Common myeloid progenitor, CD34-positive (primary cell): Measurements from ENCODE around the gene MARCHF3.

ENCODE experiments used
- CTCF ChIA-PET: fragments of 350-600 bp; sonication (Branson Sonifier 250); formaldehyde crosslinking; loops from one replicate; lab custom pipeline; 2021; ENCODE audit warnings: antibody characterized with exemption; lab: Charles Lee
- POLR2A ChIA-PET: fragments of 350-600 bp; sonication (Branson Sonifier 250); formaldehyde crosslinking; loops from one replicate; lab custom pipeline; 2021; ENCODE audit warnings: antibody characterized with exemption; lab: Charles Lee
- DNase-seq, 3 donors: peaks; one replicate each; pipeline versions ENCODE4 v3.0.0 to v3.0.0-alpha.2; 2013
- H3K27ac ChIP-seq, 2 experiments: 1 replicate in 1 of 2; 2 replicates in 1 of 2; pipeline ENCODE4 v1.7.0; 2013; ENCODE audit warnings: inconsistent platforms in 2 of 2, low read length in 2 of 2, mild to moderate bottlenecking in 2 of 2, low read depth in 1 of 2, moderate library complexity in 1 of 2; ENCODE audit not compliant: severe bottlenecking in 2 of 2, insufficient read depth in 1 of 2, poor library complexity in 1 of 2
- H3K27me3 ChIP-seq, 5 experiments: replicated peaks in 2 of 5; 1 replicate in 3 of 5; 2 replicates in 2 of 5; pipeline versions ENCODE4 v1.6.1 to v1.7.0; 2013; ENCODE audit warnings: low read length in 4 of 5, mild to moderate bottlenecking in 2 of 5, moderate library complexity in 2 of 5, inconsistent platforms in 1 of 5; ENCODE audit not compliant: insufficient read depth in 5 of 5, control insufficient read depth in 4 of 5
- H3K36me3 ChIP-seq, 4 experiments: 1 replicate in 2 of 4; 2 replicates in 2 of 4; pipeline versions ENCODE4 v1.6.1 to v1.7.0; 2013; ENCODE audit warnings: low read length in 3 of 4, control low read depth in 1 of 4, mild to moderate bottlenecking in 1 of 4; ENCODE audit not compliant: control insufficient read depth in 4 of 4, insufficient read depth in 4 of 4
- H3K4me1 ChIP-seq, 4 experiments: 1 replicate in 3 of 4; 2 replicates in 1 of 4; pipeline versions ENCODE4 v1.6.1 to v1.7.1; 2013; ENCODE audit warnings: low read length in 3 of 4, mild to moderate bottlenecking in 3 of 4, control low read depth in 1 of 4, inconsistent platforms in 1 of 4, moderate library complexity in 1 of 4; ENCODE audit not compliant: control insufficient read depth in 4 of 4, insufficient read depth in 4 of 4; ENCODE audit errors: control extremely low read depth in 1 of 4
- H3K4me3 ChIP-seq, 7 experiments: 1 replicate in 4 of 7; 2 replicates in 3 of 7; pipeline versions ENCODE4 v1.5.1 to v1.7.0; 2013; ENCODE audit warnings: mild to moderate bottlenecking in 7 of 7, low read length in 6 of 7, moderate library complexity in 6 of 7, inconsistent platforms in 2 of 7, low read depth in 2 of 7, control low read depth in 1 of 7; ENCODE audit not compliant: insufficient read depth in 4 of 7, control insufficient read depth in 1 of 7; ENCODE audit errors: extremely low read depth in 1 of 7
- H3K9me3 ChIP-seq, 5 experiments: 1 replicate in 4 of 5; 2 replicates in 1 of 5; pipeline versions ENCODE4 v1.6.1 to v1.7.1; 2013; ENCODE audit warnings: low read length in 4 of 5, mild to moderate bottlenecking in 2 of 5, inconsistent platforms in 1 of 5, low read depth in 1 of 5, moderate library complexity in 1 of 5; ENCODE audit not compliant: control insufficient read depth in 4 of 5, insufficient read depth in 2 of 5; ENCODE audit errors: control extremely low read depth in 1 of 5
- WGBS: methylation state at CpG from one replicate; pipeline ENCODE4 v1.1.5; 2013; ENCODE audit not compliant: insufficient coverage; 5-methylcytosine and 5-hydroxymethylcytosine counted together

The MARCHF3 gene

GRCh38 chr5:126984632-126985031 lies 45.7 kb downstream of the MARCHF3 start:
- WGBS: 67% methylated on average over 1 of the region's 2 CpGs
- POLR2A ChIA-PET: no interaction called here
- no peaks in the 10 kb centered on the region for H3K36me3 ChIP-seq
- H3K27me3 ChIP-seq: no peaks in the 10 kb centered on the region
- H3K27ac ChIP-seq: no peak overlapping the region
- CTCF ChIA-PET: no interaction called here
- H3K9me3 ChIP-seq: no peaks in the 10 kb centered on the region
- DNase-seq: no peak
- no peak overlapping the region for H3K4me3 ChIP-seq
- H3K4me1 ChIP-seq: peaks cover 0 to 40% (median 24%) of the 10 kb centered on the region in 4 experiments

- DNase-seq: no peak
- 100% methylated on average over 1 of the region's 2 CpGs for WGBS
- Histone ChIP-seq H3K4me3 (no peak overlapping the region), H3K36me3 (no peaks in the 10 kb centered on the region), H3K27ac (no peak overlapping the region), H3K27me3 (no peaks in the 10 kb centered on the region), H3K9me3 (no peaks in the 10 kb centered on the region), H3K4me1 (peaks cover 0 to 32% (median 18%) of the 10 kb centered on the region in 4 experiments)
- ChIA-PET POLR2A (no interaction called here), CTCF (interaction anchor here (1.4 kb wide), 1 partner anchor 45 kb away, joined by 3 read pairs; no protein-coding TSS in a partner anchor)
Measured at GRCh38 chr5:126983874-126984266, 46.5 kb downstream of the MARCHF3 start.

GRCh38 chr5:126982926-126983873 lies 47.2 kb downstream of the MARCHF3 start:
- no peak overlapping the region for H3K4me3 ChIP-seq
- no peaks in the 10 kb centered on the region for H3K9me3 ChIP-seq
- peaks cover 0 to 25% (median 13%) of the 10 kb centered on the region in 4 experiments for H3K4me1 ChIP-seq
- WGBS: 91% methylated on average over 7 of the region's 12 CpGs
- H3K27me3 ChIP-seq: no peaks in the 10 kb centered on the region
- no peak for DNase-seq
- H3K36me3 ChIP-seq: no peaks in the 10 kb centered on the region
- no peak overlapping the region for H3K27ac ChIP-seq
- POLR2A ChIA-PET: no interaction called here
- CTCF ChIA-PET: interaction anchor here (0.8 to 1.4 kb wide), 4 partner anchors 11 to 46 kb away, joined by 3 to 4 read pairs (median 3); no protein-coding TSS in a partner anchor

GRCh38 chr5:126982202-126982601 lies 48.2 kb downstream of the MARCHF3 start:
- Histone ChIP-seq H3K4me1 (peaks cover 0 to 19% (median 9%) of the 10 kb centered on the region in 4 experiments), H3K36me3 (no peaks in the 10 kb centered on the region), H3K4me3 (no peak overlapping the region), H3K27me3 (no peaks in the 10 kb centered on the region), H3K27ac (no peak overlapping the region), H3K9me3 (no peaks in the 10 kb centered on the region)
- 80% methylated on average over 1 of the region's 1 CpG for WGBS
- ChIA-PET CTCF (interaction anchor here (0.8 to 1.3 kb wide), 4 partner anchors 10 to 44 kb away, joined by 3 to 4 read pairs (median 3); no protein-coding TSS in a partner anchor), POLR2A (no interaction called here)
- no peak for DNase-seq

- ChIA-PET CTCF (interaction anchor here (1.1 to 1.2 kb wide), 2 partner anchors 12 to 44 kb away, joined by 3 read pairs; no protein-coding TSS in a partner anchor), POLR2A (no interaction called here)
- no peak for DNase-seq
- Histone ChIP-seq H3K27me3 (no peaks in the 10 kb centered on the region), H3K27ac (no peak overlapping the region), H3K9me3 (no peaks in the 10 kb centered on the region), H3K4me1 (peaks cover 0 to 22% (median 10%) of the 10 kb centered on the region in 4 experiments), H3K4me3 (no peak overlapping the region), H3K36me3 (no peaks in the 10 kb centered on the region)
- WGBS: no CpG with 5 or more reads among the region's 1 CpG
Measured at GRCh38 chr5:126981701-126982100, 48.7 kb downstream of the MARCHF3 start.

- ChIA-PET POLR2A (no interaction called here), CTCF (interaction anchor here (1.1 kb wide), 1 partner anchor 43 kb away, joined by 3 read pairs; no protein-coding TSS in a partner anchor)
- Histone ChIP-seq H3K9me3 (no peaks in the 10 kb centered on the region), H3K27me3 (no peaks in the 10 kb centered on the region), H3K36me3 (no peaks in the 10 kb centered on the region), H3K27ac (no peak overlapping the region), H3K4me3 (no peak overlapping the region), H3K4me1 (peaks cover 1 to 26% (median 13%) of the 10 kb centered on the region in 4 experiments)
- no peak for DNase-seq
- 100% methylated on average over 1 of the region's 2 CpGs for WGBS
Measured at GRCh38 chr5:126981222-126981621, 49.1 kb downstream of the MARCHF3 start.

GRCh38 chr5:126978258-126978657 lies 52.1 kb downstream of the MARCHF3 start:
- ChIA-PET POLR2A (no interaction called here), CTCF (no interaction called here)
- Histone ChIP-seq H3K4me1 (peaks cover 3 to 14% (median 11%) of the 10 kb centered on the region in 4 experiments), H3K27ac (no peak overlapping the region), H3K4me3 (no peak overlapping the region), H3K9me3 (no peaks in the 10 kb centered on the region), H3K36me3 (no peaks in the 10 kb centered on the region), H3K27me3 (no peaks in the 10 kb centered on the region)
- WGBS: 96% methylated on average over 2 of the region's 4 CpGs
- DNase-seq: no peak
